NCI-H2107 treated with DMSO at 0.1 percent for 48 hours (cell line): ENCODE measurements around the gene DGKI.
A peak's percentile ranks its signal among the peaks of the same experiment; 100 is the strongest.

Experiments used
- DNase-seq: peaks from one replicate; lab custom pipeline; 2025; ENCODE audit not compliant: unreplicated experiment; lab: John Stamatoyannopoulos, UW

DGKI gene

GRCh38 chr7:137609500-137609899, 237.3 kb downstream of the DGKI start:
- no peak for DNase-seq

DNA sequence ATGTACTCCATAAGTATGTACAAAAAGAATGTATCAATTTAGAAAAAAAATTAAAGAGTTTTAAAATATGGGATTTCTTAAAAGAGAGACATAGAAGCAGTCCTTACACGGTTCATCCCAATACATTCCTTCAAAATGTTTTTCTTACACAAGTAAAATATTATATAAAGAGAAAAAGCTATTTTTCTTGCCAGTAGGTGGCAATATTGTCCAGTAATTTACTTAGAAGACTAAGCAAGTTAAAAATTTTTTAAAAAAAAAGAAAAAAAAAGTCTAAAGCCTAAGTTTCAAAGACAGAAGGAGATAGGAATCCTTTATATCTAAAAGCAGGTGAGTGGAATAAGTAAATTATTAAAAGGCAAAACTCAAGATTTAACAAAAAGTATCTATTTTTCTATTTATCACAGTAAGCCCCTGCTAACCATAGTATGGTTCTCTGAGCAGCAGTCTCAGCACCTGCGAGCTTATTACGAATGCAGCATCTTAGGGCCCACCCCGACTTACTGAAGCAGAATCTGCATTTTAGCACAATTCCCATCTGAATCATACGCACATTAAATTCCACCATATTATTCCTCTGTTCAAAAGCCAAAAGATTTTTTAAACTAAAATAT, 240.6 kb downstream of the DGKI start:
- DNase-seq, result peak; percentile 24

DNA sequence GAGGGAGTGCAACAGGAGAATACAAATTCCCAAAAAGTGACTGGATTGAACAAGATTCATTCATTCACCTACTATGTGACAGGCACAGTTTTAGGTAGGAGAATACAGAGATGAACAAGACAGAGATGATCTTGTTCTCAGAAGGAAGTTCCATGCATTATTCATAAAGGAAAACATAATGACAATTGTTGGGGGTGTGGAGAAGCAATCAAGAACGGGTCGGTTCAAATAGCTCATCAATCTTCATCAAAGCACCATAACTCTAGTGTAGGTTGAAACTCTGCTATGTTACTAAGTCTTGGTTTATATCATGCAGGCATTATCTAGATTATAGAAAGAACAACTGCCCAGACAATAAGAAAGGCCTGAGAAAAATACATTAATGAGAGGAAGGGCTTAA, 243.7 kb downstream of the DGKI start:
- no peak for DNase-seq

DNA sequence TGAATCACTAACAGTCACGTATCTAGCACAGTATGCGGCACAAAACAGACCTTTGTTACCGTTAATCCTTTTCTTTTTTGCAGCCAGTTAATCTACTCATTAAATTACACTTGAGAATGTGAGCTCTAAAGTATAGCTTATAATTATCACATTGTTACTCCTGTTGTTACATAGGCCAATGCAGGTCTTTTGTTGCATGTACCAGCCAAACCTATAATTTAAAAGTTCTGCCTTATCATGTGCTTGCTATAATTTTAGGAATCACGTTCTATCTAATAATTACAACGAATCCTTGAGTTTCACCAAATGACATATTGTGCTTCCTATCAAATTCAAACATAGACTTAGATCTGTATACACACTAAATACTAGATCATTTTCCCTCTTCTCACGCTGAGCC, 245.1 kb downstream of the DGKI start:
- DNase-seq, result no peak

- no peak for DNase-seq
Observed at GRCh38 chr7:137597856-137598255, 248.9 kb downstream of the DGKI start.

GRCh38 chr7:137593115-137593711, 253.6 kb downstream of the DGKI start:
- DNase-seq, result no peak

- peak; percentile 47 for DNase-seq
Observed at GRCh38 chr7:137592232-137592896, 254.4 kb downstream of the DGKI start.

DNA sequence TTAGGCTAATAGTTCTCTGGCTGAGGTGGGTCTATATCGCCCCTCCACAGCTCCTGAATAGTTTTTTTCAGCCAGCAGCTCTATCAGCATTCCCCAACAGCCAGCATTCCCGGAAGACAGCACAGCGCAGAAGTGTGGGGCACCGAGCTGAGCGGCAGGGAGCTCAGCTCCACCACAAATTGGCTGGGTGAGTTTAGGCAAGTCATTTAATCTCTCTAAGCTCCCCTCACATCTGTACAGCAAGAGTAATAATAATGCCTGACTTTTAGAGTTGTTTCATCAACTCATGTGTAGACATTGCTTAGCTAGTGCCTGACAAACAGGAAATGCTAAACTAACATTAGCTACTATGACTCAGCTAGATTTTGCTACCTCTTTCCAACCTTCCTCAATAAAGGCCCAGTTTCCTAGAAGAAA, 255.3 kb downstream of the DGKI start:
- DNase-seq, result no peak

GRCh38 chr7:137590756-137591305, 255.9 kb downstream of the DGKI start:
- no peak for DNase-seq

- no peak for DNase-seq
Observed at GRCh38 chr7:137590071-137590755, 256.6 kb downstream of the DGKI start.

GRCh38 chr7:137587326-137587725, 259.4 kb downstream of the DGKI start:
- no peak for DNase-seq

DNA sequence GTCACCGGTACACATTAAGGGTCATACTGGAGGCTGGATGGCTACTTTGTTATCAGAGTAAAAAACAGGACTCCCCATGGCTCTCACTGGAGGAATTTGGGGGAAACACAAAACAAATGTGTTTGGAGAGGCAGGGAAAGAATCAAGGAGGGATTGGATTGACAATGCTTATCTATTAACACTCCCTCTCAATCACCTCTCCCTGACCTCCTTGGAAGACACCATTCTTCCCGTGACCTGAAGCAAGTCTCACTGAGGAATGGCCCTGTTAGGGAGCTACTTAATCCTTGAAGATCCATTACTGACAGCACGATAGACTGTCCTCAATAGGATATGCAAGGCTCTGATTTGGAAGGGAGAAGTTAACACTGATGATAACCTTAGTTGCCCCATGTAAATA, 261.2 kb downstream of the DGKI start:
- no peak for DNase-seq

DNA sequence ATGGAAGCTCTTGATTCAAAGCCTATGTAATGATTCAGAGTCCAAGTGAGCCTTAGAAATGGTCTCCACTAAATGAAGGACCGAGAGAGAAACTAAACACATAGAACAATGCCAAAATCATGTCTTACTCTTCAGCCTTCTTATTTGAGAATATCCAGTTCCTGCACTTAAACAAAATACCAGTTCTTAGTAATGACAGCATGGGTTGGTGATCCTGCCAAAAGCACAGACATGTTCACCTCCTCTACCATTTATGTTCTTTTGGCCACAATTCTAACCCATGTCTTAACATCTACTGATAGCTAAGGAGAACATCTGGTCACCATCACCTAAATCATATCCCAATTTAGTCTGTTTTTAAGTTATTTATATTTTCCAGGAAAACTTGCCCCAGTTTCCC, 263.6 kb downstream of the DGKI start:
- no peak for DNase-seq

- DNase-seq, result no peak
Observed at GRCh38 chr7:137579913-137580640, 266.7 kb downstream of the DGKI start.

DNA sequence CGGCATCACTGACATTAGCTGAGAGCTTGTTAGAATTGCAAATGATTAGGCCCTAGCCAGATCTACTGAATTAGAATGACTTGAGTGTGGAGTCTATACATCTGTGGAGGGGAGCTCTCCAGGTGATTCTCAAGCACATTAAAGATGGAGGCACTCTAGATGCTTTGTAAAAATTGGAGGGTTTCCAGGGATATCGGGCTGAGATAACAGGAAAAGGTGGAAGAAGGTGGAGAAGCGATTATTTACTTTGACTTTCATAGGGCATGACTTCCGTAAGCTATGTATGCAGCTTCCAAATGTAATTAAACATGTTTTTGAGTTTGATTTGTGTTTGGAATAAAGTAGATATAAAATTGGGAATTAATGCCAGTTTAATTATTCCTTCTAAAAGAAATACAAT, 268.2 kb downstream of the DGKI start:
- DNase-seq, result no peak

DNA sequence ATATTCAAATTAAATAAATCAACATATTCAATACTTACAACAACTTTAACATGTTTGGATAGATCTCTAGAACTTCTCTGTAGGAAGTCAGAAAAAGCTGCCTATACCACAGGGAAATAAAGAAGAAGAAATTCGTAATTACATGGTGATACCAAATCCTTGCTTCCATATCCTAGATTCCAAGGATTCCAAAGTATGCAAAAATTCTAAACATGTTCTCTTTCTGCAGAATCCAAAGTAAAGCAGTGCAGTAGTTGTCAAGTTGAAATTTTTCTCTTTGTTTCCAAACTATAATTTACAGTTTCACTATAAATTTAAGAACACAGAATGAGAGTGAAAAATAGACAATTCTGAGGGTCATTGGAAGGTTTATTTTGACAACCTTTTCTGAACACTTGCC, 269.6 kb downstream of the DGKI start:
- DNase-seq, result no peak

DNA sequence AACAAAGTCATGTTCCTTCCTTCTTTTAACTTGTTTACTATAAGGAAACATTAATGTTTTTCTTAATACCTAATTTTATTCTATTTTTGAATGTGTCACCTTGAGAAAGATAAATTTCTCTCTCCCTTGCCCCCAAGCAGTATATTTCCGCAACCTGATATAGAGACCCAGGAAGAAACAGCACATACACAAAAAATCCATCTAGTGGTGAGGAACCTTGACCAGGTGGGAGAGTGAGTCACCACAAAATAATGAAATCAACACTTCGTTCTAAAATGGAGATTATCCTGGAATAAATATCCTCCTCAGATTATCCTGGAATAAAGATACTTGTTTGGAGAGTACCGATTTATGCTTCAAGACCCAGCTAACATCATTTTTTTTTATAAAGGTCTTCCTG, 270.3 kb downstream of the DGKI start:
- DNase-seq, result no peak

- DNase-seq, result no peak
Observed at GRCh38 chr7:137574812-137575211, 272.0 kb downstream of the DGKI start.

- no peak for DNase-seq
Observed at GRCh38 chr7:137572056-137572784, 274.6 kb downstream of the DGKI start.

- no peak for DNase-seq
Observed at GRCh38 chr7:137564677-137565076, 282.1 kb downstream of the DGKI start.
